ENCODE results near the gene AGPAT1. TPM values are rescaled to one million over a fixed set of nuclear protein-coding genes. Genes with fewer than 3 reads are reported as not detected.

The AGPAT1 gene
- total RNA-seq, 6 donors from 2014 or later = 25.9 to 54.5 (median 32.6) TPM

DNA sequence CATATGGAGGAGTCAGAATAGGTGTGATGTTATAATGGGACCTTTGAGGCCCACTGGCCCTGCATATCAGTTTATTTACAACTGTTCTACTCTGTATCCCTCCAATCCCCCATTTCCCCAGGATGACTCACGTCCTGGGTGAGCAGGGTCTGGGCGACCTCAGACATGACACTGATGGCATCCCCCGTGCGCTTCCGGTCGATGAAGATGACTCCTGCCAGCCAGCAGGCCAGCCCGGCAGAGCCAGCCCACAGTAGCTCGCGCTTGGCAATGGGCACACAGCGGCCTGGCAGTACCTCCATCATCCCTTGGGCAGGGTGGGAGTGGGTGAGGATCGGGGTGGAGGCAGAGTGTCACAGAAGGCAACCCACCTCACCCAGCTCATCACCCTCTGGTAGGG lies 5.6 kb downstream of the AGPAT1 start:
- WGBS, 2 donors = 92 to 93% methylated on average over 4 to 11 of the region's 11 CpGs
- no peak overlapping the region for H3K27ac ChIP-seq
- no peaks in the 10 kb centered on the region for H3K9me3 ChIP-seq
- H3K4me3 ChIP-seq = no peak overlapping the region
- H3K36me3 ChIP-seq = peaks cover 0 to 48% (median 32%) of the 10 kb centered on the region in 4 donors
- ATAC-seq (ENCODE audit: low FRiP score in 2 of 2) (no peak), DNase-seq (no peak)
- no peak for TF ChIP-seq POLR2AphosphoS5 (IDR thresholded peaks at IDR 0.05)
- H3K4me1 ChIP-seq = peaks cover 9 to 24% (median 15%) of the 10 kb centered on the region in 4 donors
- H3K27me3 ChIP-seq = no peaks in the 10 kb centered on the region

DNA sequence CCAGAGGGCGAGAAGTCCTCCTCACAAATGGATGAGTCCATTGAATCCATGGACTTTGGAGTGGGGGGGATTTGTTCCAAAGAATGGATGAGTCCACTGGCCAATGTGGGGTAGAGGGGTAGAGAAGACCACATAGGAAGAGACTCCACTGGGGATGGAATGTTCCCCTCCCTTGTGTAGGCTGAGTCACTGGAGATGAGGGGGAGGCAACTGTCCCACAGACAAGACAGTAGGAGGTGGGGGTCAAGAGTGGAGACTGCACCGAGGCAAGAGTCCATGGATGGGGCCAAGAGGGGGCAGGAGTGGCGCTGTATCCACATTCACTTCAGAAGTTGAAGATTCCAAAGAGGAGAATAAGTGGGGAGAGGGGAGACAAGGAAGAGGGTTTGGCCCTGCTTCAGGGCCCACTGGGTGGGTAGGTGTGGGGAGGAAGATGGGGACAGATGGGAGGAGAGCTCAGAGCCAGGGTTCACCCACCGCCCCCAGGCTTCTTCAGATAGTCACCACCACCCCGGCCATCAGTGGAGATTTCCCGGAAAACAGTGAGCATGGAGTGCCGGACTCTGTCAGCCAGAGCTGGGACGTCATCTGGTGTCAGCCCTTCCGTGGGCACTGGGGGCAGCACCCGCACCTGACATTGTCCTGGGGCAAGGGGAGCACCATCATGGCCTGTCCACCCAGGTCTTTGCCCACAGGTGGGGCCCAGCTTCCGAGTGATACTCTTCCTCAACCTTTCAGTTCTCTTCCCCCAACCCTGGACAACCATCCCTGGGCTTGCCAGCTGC lies 6.9 kb downstream of the AGPAT1 start:
- Histone ChIP-seq H3K27ac (peak overlapping the region in 1 of 4 donors; percentile 13), H3K9me3 (no peaks in the 10 kb centered on the region), H3K27me3 (no peaks in the 10 kb centered on the region), H3K4me1 (peaks cover 0 to 18% (median 8%) of the 10 kb centered on the region in 4 donors), H3K36me3 (peaks cover 0 to 48% (median 32%) of the 10 kb centered on the region in 4 donors), H3K4me3 (no peak overlapping the region)
- 89% methylated on average over 8 to 11 of the region's 11 CpGs for WGBS, 2 donors
- DNase-seq = no peak
- peak in 1 of 2 donors; percentile 20 for ATAC-seq (ENCODE audit: low FRiP score in 2 of 2)
- TF ChIP-seq CTCF (IDR thresholded peaks at IDR 0.05) = no peak
- no peak for TF ChIP-seq POLR2A (IDR thresholded peaks at IDR 0.05)
- no peak for TF ChIP-seq EP300 (IDR thresholded peaks at IDR 0.05)
- no peak for TF ChIP-seq POLR2AphosphoS5 (IDR thresholded peaks at IDR 0.05)

GRCh38 chr6:32168350-32168749 lies 7.5 kb downstream of the AGPAT1 start:
- 77 to 87% methylated on average over 2 of the region's 2 CpGs for WGBS, 2 donors
- no peaks in the 10 kb centered on the region for H3K27me3 ChIP-seq
- H3K27ac ChIP-seq = peak overlapping the region in 1 of 4 donors; percentile 7
- H3K4me3 ChIP-seq = no peak overlapping the region
- H3K9me3 ChIP-seq = no peaks in the 10 kb centered on the region
- no peak for TF ChIP-seq CTCF (IDR thresholded peaks at IDR 0.05)
- no peak for TF ChIP-seq POLR2AphosphoS5 (IDR thresholded peaks at IDR 0.05)
- TF ChIP-seq EP300 (IDR thresholded peaks at IDR 0.05) = no peak
- TF ChIP-seq POLR2A (IDR thresholded peaks at IDR 0.05) = no peak
- DNase-seq = no peak
- no peak for ATAC-seq (ENCODE audit: low FRiP score in 2 of 2)
- peaks cover 0 to 48% (median 32%) of the 10 kb centered on the region in 4 donors for H3K36me3 ChIP-seq
- H3K4me1 ChIP-seq = peaks cover 0 to 11% (median 7%) of the 10 kb centered on the region in 4 donors

DNA sequence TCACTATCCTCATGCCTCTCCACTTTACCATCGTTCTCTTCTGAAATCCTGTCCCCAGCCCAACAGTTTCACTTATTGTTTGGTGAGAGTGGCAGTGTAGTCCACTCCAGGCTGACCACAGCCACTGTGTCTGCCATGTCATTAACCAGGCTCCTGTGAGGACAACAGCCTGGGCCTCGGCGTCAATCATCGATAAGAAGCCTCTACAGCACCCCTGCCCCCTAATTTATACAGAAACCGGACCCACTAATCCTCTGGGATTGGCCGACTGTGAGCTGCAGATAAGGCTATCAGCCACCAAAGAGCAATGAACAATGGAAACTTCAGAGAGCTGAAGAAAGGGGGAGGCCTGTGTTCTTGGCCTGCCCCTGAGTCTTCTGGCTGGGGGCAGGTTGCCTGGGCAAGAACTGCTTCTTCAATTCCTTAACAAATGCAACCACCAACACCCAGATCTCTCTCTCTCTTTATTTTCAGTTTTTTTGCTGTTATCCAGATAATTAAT lies 8.1 kb downstream of the AGPAT1 start:
- Histone ChIP-seq H3K27me3 (no peaks in the 10 kb centered on the region), H3K36me3 (peaks cover 0 to 48% (median 32%) of the 10 kb centered on the region in 4 donors), H3K4me1 (peaks cover 2 to 6% (median 6%) of the 10 kb centered on the region in 4 donors), H3K4me3 (no peak overlapping the region), H3K9me3 (no peaks in the 10 kb centered on the region), H3K27ac (peak overlapping the region in 1 of 4 donors; percentile 7)
- 68 to 70% methylated on average over 3 to 6 of the region's 6 CpGs for WGBS, 2 donors
- DNase-seq (no peak), ATAC-seq (ENCODE audit: low FRiP score in 2 of 2) (no peak)
- TF ChIP-seq POLR2AphosphoS5 (IDR thresholded peaks at IDR 0.05) (no peak), POLR2A (IDR thresholded peaks at IDR 0.05) (no peak), CTCF (IDR thresholded peaks at IDR 0.05) (no peak), EP300 (IDR thresholded peaks at IDR 0.05) (no peak)

GRCh38 chr6:32167154-32167760 lies 8.6 kb downstream of the AGPAT1 start:
- ATAC-seq (ENCODE audit: low FRiP score in 2 of 2) = no peak
- Histone ChIP-seq H3K4me3 (no peak overlapping the region), H3K27ac (peak overlapping the region in 1 of 4 donors; percentile 7), H3K4me1 (peaks cover 0 to 6% (median 5%) of the 10 kb centered on the region in 4 donors), H3K36me3 (peaks cover 0 to 48% (median 33%) of the 10 kb centered on the region in 4 donors), H3K9me3 (no peaks in the 10 kb centered on the region), H3K27me3 (no peaks in the 10 kb centered on the region)
- TF ChIP-seq POLR2AphosphoS5 (IDR thresholded peaks at IDR 0.05) (no peak), CTCF (IDR thresholded peaks at IDR 0.05) (no peak), EP300 (IDR thresholded peaks at IDR 0.05) (no peak), POLR2A (IDR thresholded peaks at IDR 0.05) (no peak)
- WGBS, 2 donors = 92 to 95% methylated on average over 24 to 32 of the region's 32 CpGs
- peak in 1 of 2 donors; percentile 79 for DNase-seq

Measured in upper lobe of left lung (tissue), 6 donors.